K562 (cell line): ENCODE measurements around the gene FEN1. TPM values are rescaled to one million over a fixed set of nuclear protein-coding genes. Genes with fewer than 3 reads are reported as not detected.

ENCODE experiments used
- BRD4 ChIP-seq: fragments of 200-600 bp; sonication (generic); IDR thresholded peaks from 2 replicates; pipeline ENCODE4 v1.6.1; 2017; ENCODE audit warnings: inconsistent platforms
- CREB1 ChIP-seq, 2 experiments: sonication (generic) in 1 of 2; formaldehyde crosslinking in 1 of 2; IDR thresholded peaks; 2 replicates each; pipeline versions ENCODE4 v1.6.1 to v1.8.0; 2012 to 2022; ENCODE audit warnings: inconsistent platforms in 1 of 2, mild to moderate bottlenecking in 1 of 2, missing genetic modification reagents in 1 of 2, moderate library complexity in 1 of 2
- HMGN3 ChIP-seq: IDR thresholded peaks from 2 replicates; pipeline ENCODE4 v1.6.1; 2011; ENCODE audit warnings: borderline replicate concordance, low read depth, mild to moderate bottlenecking, mixed read lengths, low read length; ENCODE audit not compliant: insufficient read length; ENCODE audit errors: extremely low read depth
- KDM5B ChIP-seq: fragments of 200-600 bp; sonication (generic); IDR thresholded peaks from 2 replicates; pipeline ENCODE4 v1.6.1; 2012; ENCODE audit warnings: low read depth, mild to moderate bottlenecking, moderate library complexity, low read length, control low read depth, inconsistent platforms; ENCODE audit not compliant: insufficient replicate concordance
- MEF2D ChIP-seq: conservative IDR thresholded peaks from 2 replicates; pipeline ENCODE4 v1.6.1; 2016; ENCODE audit warnings: low read depth, missing genetic modification characterization, missing compliant biosample characterization
- NFIC ChIP-seq: fragments of 450-650 bp; IDR thresholded peaks from 2 replicates; pipeline ENCODE4 v1.6.1; 2017; ENCODE audit warnings: mild to moderate bottlenecking, inconsistent platforms
- NFIX ChIP-seq: fragments of 250-450 bp; sonication (Bioruptor Pico); IDR thresholded peaks from 2 replicates; pipeline ENCODE4 v1.4.0; 2020; ENCODE audit warnings: low read depth, mild to moderate bottlenecking, moderate library complexity
- NR2C2 ChIP-seq, 2 experiments: fragments of 200-800 bp in 1 of 2; sonication (Bioruptor generic) in 1 of 2; sonication (generic) in 1 of 2; formaldehyde crosslinking in 1 of 2; IDR thresholded peaks; 2 replicates each; pipeline versions ENCODE4 v1.6.1 to v1.8.0; 2016 to 2022; ENCODE audit warnings: mild to moderate bottlenecking in 1 of 2, missing compliant biosample characterization in 1 of 2, missing genetic modification characterization in 1 of 2, missing genetic modification reagents in 1 of 2
- NR2F6 ChIP-seq: fragments of 450-650 bp; formaldehyde crosslinking; IDR thresholded peaks from 2 replicates; pipeline ENCODE4 v1.4.0; 2020; ENCODE audit warnings: mild to moderate bottlenecking
- PHF21A ChIP-seq: fragments of 450-650 bp; IDR thresholded peaks from 2 replicates; pipeline ENCODE4 v1.6.1; 2017; ENCODE audit warnings: low read depth, borderline replicate concordance
- RBFOX2 ChIP-seq: fragments of 200-400 bp; formaldehyde crosslinking; IDR thresholded peaks from 2 replicates; pipeline ENCODE4 v1.6.1; 2017; ENCODE audit warnings: low read depth, mild to moderate bottlenecking, low read length, moderate library complexity
- SMAD2 ChIP-seq: fragments of 150-350 bp; IDR thresholded peaks from 2 replicates; pipeline ENCODE4 v1.6.1; 2014; ENCODE audit warnings: low read depth, mild to moderate bottlenecking, low read length
- SMARCA4 ChIP-seq: fragments of 450-650 bp; IDR thresholded peaks from 2 replicates; pipeline ENCODE4 v1.6.1; 2016
- SMC3 ChIP-seq: conservative IDR thresholded peaks from 2 replicates; pipeline ENCODE4 v1.6.1; 2011; ENCODE audit warnings: low read depth, low read length, improper control_type of control experiment; ENCODE audit not compliant: insufficient read depth
- ZC3H8 ChIP-seq: fragments of 450-650 bp; IDR thresholded peaks from 2 replicates; pipeline ENCODE4 v1.6.1; 2017
- ZKSCAN8 ChIP-seq: fragments of 200-800 bp; sonication (Bioruptor generic); IDR thresholded peaks from 2 replicates; pipeline ENCODE4 v1.6.1; 2016; ENCODE audit warnings: missing genetic modification characterization, missing compliant biosample characterization
- ZNF124 ChIP-seq: sonication (generic); formaldehyde crosslinking; IDR thresholded peaks from 2 replicates; pipeline ENCODE4 v1.8.1; 2022; ENCODE audit warnings: missing genetic modification reagents
- ZNF507 ChIP-seq: conservative IDR thresholded peaks from 2 replicates; pipeline ENCODE4 v1.6.1; 2017; ENCODE audit warnings: missing genetic modification characterization, missing compliant biosample characterization
- ZSCAN32 ChIP-seq: fragments of 450-650 bp; formaldehyde crosslinking; IDR thresholded peaks from 2 replicates; pipeline ENCODE4 v1.4.0; 2020; ENCODE audit warnings: mild to moderate bottlenecking, moderate library complexity
- polyA plus RNA-seq, 8 experiments: library from polyadenylated mRNA; depleted of rRNA in 4 of 8; stranded (reverse) in 5 of 8; unstranded in 3 of 8; fragments of >200 nt; fragmentation: Nextera tagmentation in 2 of 8; fragmentation: Illumina TruSeq in 1 of 8; extraction: Ambion mirVana in 2 of 8; extraction: Trizol in 1 of 8; gene quantifications; 2 replicates each; pipeline versions ENCODE4 v1.2.1 to v1.2.3, GENCODE V29; 2011 to 2014; ENCODE audit warnings: inconsistent platforms in 1 of 8, missing spikeins in 1 of 8
- total RNA-seq, 7 experiments: library from RNA; depleted of rRNA in 6 of 7; stranded (reverse); fragments of >200 nt in 6 of 7; fragmentation: Illumina TruSeq in 2 of 7; extraction: Trizol in 2 of 7; gene quantifications; 2 replicates each; pipeline versions ENCODE4 v1.2.1 to v1.2.3, GENCODE V29; 2011 to 2021; ENCODE audit warnings: low replicate concordance in 1 of 7
- TF ChIP-seq, protein P1 (sequence below): fragments of 250-450 bp; sonication (Bioruptor Pico); IDR thresholded peaks from 2 replicates; pipeline ENCODE4 v1.8.0; 2022; ENCODE audit warnings: moderate library complexity, mild to moderate bottlenecking, inconsistent platforms
- TF ChIP-seq, protein P2 (sequence below): sonication (generic); formaldehyde crosslinking; IDR thresholded peaks from 2 replicates; pipeline ENCODE4 v1.8.1; 2023; ENCODE audit warnings: mild to moderate bottlenecking, missing genetic modification reagents
- TF ChIP-seq, protein P3 (sequence below): IDR thresholded peaks from 3 replicates; pipeline ENCODE4 v1.6.1; 2011; ENCODE audit warnings: borderline replicate concordance, mild to moderate bottlenecking, moderate library complexity; ENCODE audit not compliant: insufficient read length; ENCODE audit errors: extremely low read depth

The FEN1 gene
- total and polyA plus RNA-seq, 9 of the 15 experiments (the other 6 are each of a cell fraction or from before 2014, with no cell fraction given) = 58.1 to 156 (median 137) TPM

- TF ChIP-seq, protein P1, sequence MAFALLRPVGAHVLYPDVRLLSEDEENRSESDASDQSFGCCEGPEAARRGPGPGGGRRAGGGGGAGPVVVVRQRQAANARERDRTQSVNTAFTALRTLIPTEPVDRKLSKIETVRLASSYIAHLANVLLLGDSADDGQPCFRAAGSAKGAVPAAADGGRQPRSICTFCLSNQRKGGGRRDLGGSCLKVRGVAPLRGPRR (CRISPR knock-in tag) = no peak
- TF ChIP-seq MEF2D (peak; percentile 38; the same call in 1 of the 2 replicates), NFIC (peak; percentile 88), HMGN3 (peak; percentile 62), ZNF124 (no peak), SMARCA4 (peak; percentile 94), NR2F6 (CRISPR knock-in tag) (no peak), ZSCAN32 (CRISPR knock-in tag) (no peak), ZNF507 (tag) (no peak), CREB1 (IDR thresholded peaks at IDR 0.05) (0 out of 2 replicates have a peak, but pooled peaks have one; percentile 31), CREB1 (CRISPR knock-in tag; IDR thresholded peaks at IDR 0.05) (no peak), PHF21A (0 out of 2 replicates have a peak, but pooled peaks have one; percentile 5), BRD4 (no peak), ZKSCAN8 (CRISPR knock-in tag) (peak; percentile 66), RBFOX2 (peak; percentile 52; the same call in 1 of the 2 replicates), NFIX (CRISPR knock-in tag) (no peak), SMAD2 (no peak), NR2C2 (CRISPR knock-in tag; IDR thresholded peaks at IDR 0.05) (no peak), NR2C2 (tag; IDR thresholded peaks at IDR 0.05) (peak; percentile 79), SMC3 (no peak), KDM5B (peak; percentile 42), ZC3H8 (no peak)
- TF ChIP-seq, protein P2, sequence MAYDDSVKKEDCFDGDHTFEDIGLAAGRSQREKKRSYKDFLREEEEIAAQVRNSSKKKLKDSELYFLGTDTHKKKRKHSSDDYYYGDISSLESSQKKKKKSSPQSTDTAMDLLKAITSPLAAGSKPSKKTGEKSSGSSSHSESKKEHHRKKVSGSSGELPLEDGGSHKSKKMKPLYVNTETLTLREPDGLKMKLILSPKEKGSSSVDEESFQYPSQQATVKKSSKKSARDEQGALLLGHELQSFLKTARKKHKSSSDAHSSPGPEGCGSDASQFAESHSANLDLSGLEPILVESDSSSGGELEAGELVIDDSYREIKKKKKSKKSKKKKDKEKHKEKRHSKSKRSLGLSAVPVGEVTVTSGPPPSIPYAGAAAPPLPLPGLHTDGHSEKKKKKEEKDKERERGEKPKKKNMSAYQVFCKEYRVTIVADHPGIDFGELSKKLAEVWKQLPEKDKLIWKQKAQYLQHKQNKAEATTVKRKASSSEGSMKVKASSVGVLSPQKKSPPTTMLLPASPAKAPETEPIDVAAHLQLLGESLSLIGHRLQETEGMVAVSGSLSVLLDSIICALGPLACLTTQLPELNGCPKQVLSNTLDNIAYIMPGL (CRISPR knock-in tag) = no peak
- TF ChIP-seq, protein P3, sequence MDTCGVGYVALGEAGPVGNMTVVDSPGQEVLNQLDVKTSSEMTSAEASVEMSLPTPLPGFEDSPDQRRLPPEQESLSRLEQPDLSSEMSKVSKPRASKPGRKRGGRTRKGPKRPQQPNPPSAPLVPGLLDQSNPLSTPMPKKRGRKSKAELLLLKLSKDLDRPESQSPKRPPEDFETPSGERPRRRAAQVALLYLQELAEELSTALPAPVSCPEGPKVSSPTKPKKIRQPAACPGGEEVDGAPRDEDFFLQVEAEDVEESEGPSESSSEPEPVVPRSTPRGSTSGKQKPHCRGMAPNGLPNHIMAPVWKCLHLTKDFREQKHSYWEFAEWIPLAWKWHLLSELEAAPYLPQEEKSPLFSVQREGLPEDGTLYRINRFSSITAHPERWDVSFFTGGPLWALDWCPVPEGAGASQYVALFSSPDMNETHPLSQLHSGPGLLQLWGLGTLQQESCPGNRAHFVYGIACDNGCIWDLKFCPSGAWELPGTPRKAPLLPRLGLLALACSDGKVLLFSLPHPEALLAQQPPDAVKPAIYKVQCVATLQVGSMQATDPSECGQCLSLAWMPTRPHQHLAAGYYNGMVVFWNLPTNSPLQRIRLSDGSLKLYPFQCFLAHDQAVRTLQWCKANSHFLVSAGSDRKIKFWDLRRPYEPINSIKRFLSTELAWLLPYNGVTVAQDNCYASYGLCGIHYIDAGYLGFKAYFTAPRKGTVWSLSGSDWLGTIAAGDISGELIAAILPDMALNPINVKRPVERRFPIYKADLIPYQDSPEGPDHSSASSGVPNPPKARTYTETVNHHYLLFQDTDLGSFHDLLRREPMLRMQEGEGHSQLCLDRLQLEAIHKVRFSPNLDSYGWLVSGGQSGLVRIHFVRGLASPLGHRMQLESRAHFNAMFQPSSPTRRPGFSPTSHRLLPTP = no peak
Measured at GRCh38 chr11:61841636-61842527, 49.2 kb downstream of the FEN1 start (continued).
